Endothelial cell of umbilical vein (primary cell): Measurements from ENCODE around the gene SEMA5A. TPM values are rescaled to one million over a fixed set of nuclear protein-coding genes. Genes with fewer than 3 reads are reported as not detected.

Experiments used
- BruUV-seq: library from RNA; stranded (reverse); fragments of 400-500 nt; replicated peaks from 2 replicates; lab custom pipeline; 2021; lab: Mats Ljungman, UMichigan
- CTCF ChIA-PET: fragments of 300-600, 350-600 bp; sonication (Branson Sonifier 250); formaldehyde crosslinking; loops from one replicate; lab custom pipeline; 2021; ENCODE audit warnings: antibody characterized with exemption, inconsistent platforms; lab: Charles Lee
- POLR2A ChIA-PET: fragments of 300-600, 350-600 bp; sonication (Branson Sonifier 250); formaldehyde crosslinking; loops from one replicate; lab custom pipeline; 2021; ENCODE audit warnings: antibody characterized with exemption, inconsistent platforms; lab: Charles Lee
- DNase-seq: peaks from one replicate; pipeline ENCODE4 v3.0.0-alpha.2; 2011; ENCODE audit warnings: low read depth, low spot score
- FAIRE-seq: peaks from 2 replicates; lab custom pipeline; 2011; peaks lifted over from hg19 to GRCh38; lab: Jason Lieb, UNC
- H2AFZ ChIP-seq: 2 replicates; pipeline ENCODE4 v1.6.0; 2012; ENCODE audit warnings: low read depth, low read length, control low read depth, inconsistent platforms
- H3K27ac ChIP-seq: 2 replicates; pipeline ENCODE4 v1.5.1; 2011; ENCODE audit warnings: low read depth, mild to moderate bottlenecking, control low read depth, low read length, moderate library complexity; ENCODE audit not compliant: insufficient read depth
- H3K27me3 ChIP-seq, 2 experiments: 2 replicates each; pipeline versions ENCODE4 v1.6.0 to v1.6.1; 2011; ENCODE audit warnings: low read length in 2 of 2, mixed read lengths in 1 of 2; ENCODE audit not compliant: control insufficient read depth in 2 of 2, insufficient read depth in 2 of 2
- H3K36me3 ChIP-seq, 2 experiments: 2 replicates in 1 of 2; 3 replicates in 1 of 2; pipeline ENCODE4 v1.5.1; 2011; ENCODE audit warnings: low read length in 2 of 2, mild to moderate bottlenecking in 1 of 2, moderate library complexity in 1 of 2; ENCODE audit not compliant: control insufficient read depth in 2 of 2, insufficient read depth in 2 of 2; ENCODE audit errors: extremely low read depth in 1 of 2
- H3K4me1 ChIP-seq: 3 replicates; pipeline ENCODE4 v1.5.1; 2011; ENCODE audit warnings: mild to moderate bottlenecking, low read length; ENCODE audit not compliant: control insufficient read depth, insufficient read depth; ENCODE audit errors: extremely low read depth
- H3K4me2 ChIP-seq: 2 replicates; pipeline ENCODE4 v1.6.1; 2011; ENCODE audit warnings: low read length, control low read depth, mixed read lengths; ENCODE audit not compliant: insufficient read depth
- H3K4me3 ChIP-seq, 3 experiments: fragments of 200-600 bp in 1 of 3; sonication (generic), shearing (Covaris generic) in 1 of 3; replicated peaks in 1 of 3; 2 replicates each; pipeline ENCODE4 v1.5.1; 2011 to 2016; ENCODE audit warnings: control low read depth in 3 of 3, low read length in 3 of 3, mild to moderate bottlenecking in 2 of 3, inconsistent platforms in 1 of 3, low read depth in 1 of 3, moderate library complexity in 1 of 3; ENCODE audit not compliant: insufficient read depth in 1 of 3
- H3K79me2 ChIP-seq: 2 replicates; pipeline ENCODE4 v1.6.0; 2012; ENCODE audit warnings: low read length, inconsistent platforms; ENCODE audit not compliant: control insufficient read depth, insufficient read depth
- H3K9ac ChIP-seq: replicated peaks from 2 replicates; pipeline ENCODE3; 2011; ENCODE audit warnings: low read length, control low read depth; ENCODE audit not compliant: insufficient read depth; ENCODE audit errors: extremely low read depth
- H3K9me1 ChIP-seq: replicated peaks from 3 replicates; pipeline ENCODE4 v1.6.0; 2011; ENCODE audit warnings: mild to moderate bottlenecking, low read length; ENCODE audit not compliant: control insufficient read depth, insufficient read depth; ENCODE audit errors: extremely low read depth
- H3K9me3 ChIP-seq: replicated peaks from 2 replicates; pipeline ENCODE4 v1.5.1; 2012; ENCODE audit warnings: low read length, inconsistent platforms; ENCODE audit not compliant: control insufficient read depth, insufficient read depth
- H4K20me1 ChIP-seq: replicated peaks from 2 replicates; pipeline ENCODE3; 2011; ENCODE audit warnings: mild to moderate bottlenecking, low read length; ENCODE audit not compliant: control insufficient read depth, insufficient read depth; ENCODE audit errors: extremely low read depth
- EZH2 ChIP-seq: IDR thresholded peaks from 2 replicates; pipeline ENCODE4 v1.6.1; 2012; ENCODE audit warnings: borderline replicate concordance, low read depth, mild to moderate bottlenecking, moderate library complexity, low read length, inconsistent platforms; ENCODE audit not compliant: severe bottlenecking
- FOS ChIP-seq: IDR thresholded peaks from 2 replicates; pipeline ENCODE4 v1.6.1; 2011; ENCODE audit warnings: mild to moderate bottlenecking, low read length, moderate library complexity, borderline replicate concordance; ENCODE audit not compliant: insufficient read depth
- GATA2 ChIP-seq: IDR thresholded peaks from 2 replicates; pipeline ENCODE4 v1.7.0; 2011; ENCODE audit warnings: low read depth, mild to moderate bottlenecking, moderate library complexity, mixed read lengths, low read length; ENCODE audit not compliant: insufficient read length, insufficient read depth
- JUN ChIP-seq: IDR thresholded peaks from 2 replicates; pipeline ENCODE4 v1.6.1; 2011; ENCODE audit warnings: borderline replicate concordance, low read depth; ENCODE audit not compliant: insufficient read length, insufficient read depth
- MYC ChIP-seq: IDR thresholded peaks from one replicate; pipeline ENCODE4 v1.6.1; 2011; ENCODE audit warnings: mild to moderate bottlenecking, low read depth, low read length
- POLR2A ChIP-seq: IDR thresholded peaks from 2 replicates; pipeline ENCODE4 v1.6.1; 2012; ENCODE audit warnings: low read depth, mild to moderate bottlenecking, control low read depth, low read length
- POLR2AphosphoS5 ChIP-seq: IDR thresholded peaks from 2 replicates; pipeline ENCODE4 v1.6.1; 2012; ENCODE audit warnings: low read depth, mild to moderate bottlenecking, control low read depth, low read length, moderate library complexity; ENCODE audit not compliant: insufficient read depth
- dilution Hi-C: fragments of 300-500 bp; cut with MboI; formaldehyde crosslinking; loops from one replicate; pipeline ENCODE4 v1.15.0; 2019; ENCODE audit warnings: low sequenced_read_pairs; ENCODE audit not compliant: extremely low pct_ligation_motif_present
- intact Hi-C: fragments of 100-400 bp; cut with micrococcal nuclease; formaldehyde crosslinking; loops from one replicate; pipeline ENCODE4 v1.10.0; 2022
- polyA plus RNA-seq, 4 experiments: library from polyadenylated mRNA; depleted of rRNA in 3 of 4; stranded (reverse) in 3 of 4; unstranded in 1 of 4; fragments of >200 nt; gene quantifications; 2 replicates each; pipeline versions ENCODE4 v1.2.1 to v1.2.3, GENCODE V29; 2011 to 2012; ENCODE audit warnings: missing spikeins in 1 of 4
- total RNA-seq: library from RNA; stranded (reverse); gene quantifications from 2 replicates; pipeline ENCODE4 v1.2.3, GENCODE V29; 2021
- TF ChIP-seq, protein P1 (sequence below), 2 donors: IDR thresholded peaks; 1 replicate in 1 of 2; 2 replicates in 1 of 2; pipeline ENCODE4 v1.5.1; 2011; ENCODE audit warnings: low read length in 2 of 2, mild to moderate bottlenecking in 2 of 2, moderate library complexity in 2 of 2, control low read depth in 1 of 2, inconsistent platforms in 1 of 2, low read depth in 1 of 2; ENCODE audit not compliant: insufficient read depth in 1 of 2; ENCODE audit errors: extremely low read depth in 1 of 2
- TF ChIP-seq, protein P2 (sequence below): IDR thresholded peaks from 2 replicates; pipeline ENCODE4 v1.6.1; 2011; ENCODE audit not compliant: insufficient read depth, insufficient read length

The SEMA5A gene
- total and polyA plus RNA-seq, 2 donors (not counting 3 experiments of a cell fraction or from before 2014, with no cell fraction given): 0.04 to 0.06 TPM

DNA sequence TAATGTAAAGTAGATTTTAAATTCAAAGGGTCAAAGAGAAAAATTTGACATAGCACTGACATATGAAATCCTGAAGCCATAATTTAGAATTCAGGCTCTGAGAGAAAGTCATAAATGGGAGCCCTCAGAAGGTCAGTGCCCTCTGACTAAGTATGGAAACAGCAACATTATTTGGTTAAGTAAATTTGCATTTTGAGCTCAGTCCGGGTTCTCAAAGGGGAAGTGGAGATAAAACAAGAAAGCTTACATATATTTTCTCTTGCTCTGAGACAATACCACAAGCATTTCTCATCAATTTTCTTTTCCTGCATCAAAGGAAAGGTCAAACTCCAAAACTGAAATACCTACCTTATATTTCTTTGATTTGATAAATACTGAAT, 348.0 kb downstream of the SEMA5A start:
- H3K4me1 ChIP-seq: no peaks in the 10 kb centered on the region
- no peak overlapping the region for H3K27ac ChIP-seq
- intact Hi-C loops (no loop called here), dilution Hi-C loops (no loop called here)
- H2AFZ ChIP-seq: no peak overlapping the region
- H3K27me3 ChIP-seq: no peaks in the 10 kb centered on the region
- no peaks in the 10 kb centered on the region for H3K79me2 ChIP-seq
- no peak overlapping the region for H3K4me2 ChIP-seq
- H4K20me1 ChIP-seq: no peaks in the 10 kb centered on the region
- H3K36me3 ChIP-seq: no peaks in the 10 kb centered on the region
- DNase-seq: no peak
- CTCF ChIA-PET: no interaction called here
- no peak overlapping the region for H3K4me3 ChIP-seq
- FAIRE-seq: no peak
- H3K9me3 ChIP-seq: no peaks in the 10 kb centered on the region
- POLR2A ChIA-PET: no interaction called here
- TF ChIP-seq POLR2A: no peak
- TF ChIP-seq POLR2AphosphoS5: no peak
- TF ChIP-seq, protein P1, sequence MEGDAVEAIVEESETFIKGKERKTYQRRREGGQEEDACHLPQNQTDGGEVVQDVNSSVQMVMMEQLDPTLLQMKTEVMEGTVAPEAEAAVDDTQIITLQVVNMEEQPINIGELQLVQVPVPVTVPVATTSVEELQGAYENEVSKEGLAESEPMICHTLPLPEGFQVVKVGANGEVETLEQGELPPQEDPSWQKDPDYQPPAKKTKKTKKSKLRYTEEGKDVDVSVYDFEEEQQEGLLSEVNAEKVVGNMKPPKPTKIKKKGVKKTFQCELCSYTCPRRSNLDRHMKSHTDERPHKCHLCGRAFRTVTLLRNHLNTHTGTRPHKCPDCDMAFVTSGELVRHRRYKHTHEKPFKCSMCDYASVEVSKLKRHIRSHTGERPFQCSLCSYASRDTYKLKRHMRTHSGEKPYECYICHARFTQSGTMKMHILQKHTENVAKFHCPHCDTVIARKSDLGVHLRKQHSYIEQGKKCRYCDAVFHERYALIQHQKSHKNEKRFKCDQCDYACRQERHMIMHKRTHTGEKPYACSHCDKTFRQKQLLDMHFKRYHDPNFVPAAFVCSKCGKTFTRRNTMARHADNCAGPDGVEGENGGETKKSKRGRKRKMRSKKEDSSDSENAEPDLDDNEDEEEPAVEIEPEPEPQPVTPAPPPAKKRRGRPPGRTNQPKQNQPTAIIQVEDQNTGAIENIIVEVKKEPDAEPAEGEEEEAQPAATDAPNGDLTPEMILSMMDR (IDR thresholded peaks at IDR 0.05; ENCODE audit: extremely low read depth in 1 of 2, insufficient read depth in 1 of 2, low read depth in 1 of 2, low read length in 2 of 2): no peak
- no peak for TF ChIP-seq FOS
- TF ChIP-seq MYC: no peak
- TF ChIP-seq JUN: no peak
- no peak for TF ChIP-seq EZH2
- no peak for TF ChIP-seq GATA2
- TF ChIP-seq, protein P2, sequence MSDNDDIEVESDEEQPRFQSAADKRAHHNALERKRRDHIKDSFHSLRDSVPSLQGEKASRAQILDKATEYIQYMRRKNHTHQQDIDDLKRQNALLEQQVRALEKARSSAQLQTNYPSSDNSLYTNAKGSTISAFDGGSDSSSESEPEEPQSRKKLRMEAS: no peak
- no TSS peak for BruUV-seq
- H3K9me1 ChIP-seq: no peaks in the 10 kb centered on the region
- H3K9ac ChIP-seq: no peak overlapping the region
